HepG2 (cell line): ENCODE data around the gene ATAD3C. TPM values are rescaled to one million over a fixed set of nuclear protein-coding genes. Genes with fewer than 3 reads are reported as not detected.
A peak's percentile ranks its signal among the peaks of the same experiment; 100 is the strongest.

Source experiments
- AGO2 ChIP-seq: fragments of 200-400 bp; formaldehyde crosslinking; optimal IDR thresholded peaks from 2 replicates; pipeline ENCODE3; 2017; ENCODE audit warnings: mild to moderate bottlenecking, low read depth, low read length, moderate library complexity
- GABPA ChIP-seq, 2 experiments: IDR thresholded peaks; 2 replicates each; pipeline ENCODE4 v1.6.1; 2011 to 2016; ENCODE audit warnings: low read depth in 2 of 2, low read length in 1 of 2, missing biosample characterization in 1 of 2, missing genetic modification characterization in 1 of 2
- HNRNPK ChIP-seq: fragments of 200-400 bp; formaldehyde crosslinking; IDR thresholded peaks from 2 replicates; pipeline ENCODE4 v1.6.1; 2018; ENCODE audit warnings: low read length, low read depth, moderate library complexity, mild to moderate bottlenecking; ENCODE audit not compliant: poor library complexity, severe bottlenecking
- HOXA7 ChIP-seq: sonication (generic); formaldehyde crosslinking; IDR thresholded peaks from 2 replicates; pipeline ENCODE4 v1.8.1; 2022; ENCODE audit warnings: mild to moderate bottlenecking, missing genetic modification reagents, moderate library complexity
- NFE2L1 ChIP-seq: sonication (generic); formaldehyde crosslinking; IDR thresholded peaks from 2 replicates; pipeline ENCODE4 v1.4.0; 2020; ENCODE audit warnings: missing genetic modification reagents, mild to moderate bottlenecking, borderline replicate concordance
- NONO ChIP-seq, 2 experiments: fragments of 450-650 bp in 1 of 2; sonication (generic) in 1 of 2; formaldehyde crosslinking in 1 of 2; IDR thresholded peaks in 1 of 2; conservative IDR thresholded peaks in 1 of 2; 2 replicates each; pipeline versions ENCODE4 v1.6.1 to v1.8.0; 2017 to 2022; ENCODE audit warnings: mild to moderate bottlenecking in 1 of 2, missing genetic modification reagents in 1 of 2, moderate library complexity in 1 of 2
- PCBP2 ChIP-seq: fragments of 200-400 bp; formaldehyde crosslinking; optimal IDR thresholded peaks from 2 replicates; pipeline ENCODE3; 2018; ENCODE audit warnings: low read length, low read depth; ENCODE audit not compliant: poor library complexity, severe bottlenecking
- RBFOX2 ChIP-seq: fragments of 200-400 bp; formaldehyde crosslinking; IDR thresholded peaks from 2 replicates; pipeline ENCODE4 v1.6.1; 2017; ENCODE audit warnings: low read depth, mild to moderate bottlenecking, low read length
- REL ChIP-seq: sonication (generic); formaldehyde crosslinking; conservative IDR thresholded peaks from 2 replicates; pipeline ENCODE4 v1.8.0; 2022; ENCODE audit warnings: mild to moderate bottlenecking, missing genetic modification reagents, moderate library complexity
- TBL1XR1 ChIP-seq: fragments of 150-350 bp; IDR thresholded peaks from 2 replicates; pipeline ENCODE4 v1.6.1; 2014; ENCODE audit warnings: borderline replicate concordance, low read length; ENCODE audit not compliant: partially characterized antibody
- TRIM24 ChIP-seq: sonication (generic); formaldehyde crosslinking; IDR thresholded peaks from 2 replicates; pipeline ENCODE4 v1.8.0; 2022; ENCODE audit warnings: mild to moderate bottlenecking, missing genetic modification reagents
- ZC3H13 ChIP-seq: sonication (generic); formaldehyde crosslinking; IDR thresholded peaks from 2 replicates; pipeline ENCODE4 v1.8.1; 2023; ENCODE audit warnings: mild to moderate bottlenecking, missing genetic modification reagents, moderate library complexity
- ZFP36L2 ChIP-seq: sonication (generic); formaldehyde crosslinking; IDR thresholded peaks from 2 replicates; pipeline ENCODE4 v1.4.0; 2020; ENCODE audit warnings: missing genetic modification reagents
- ZNF317 ChIP-seq: sonication (generic); formaldehyde crosslinking; IDR thresholded peaks from 2 replicates; pipeline ENCODE4 v1.5.0; 2020; ENCODE audit warnings: mild to moderate bottlenecking, missing genetic modification reagents
- polyA plus RNA-seq, 8 experiments: library from polyadenylated mRNA; depleted of rRNA in 3 of 8; stranded (reverse) in 7 of 8; unstranded in 1 of 8; fragments of >200 nt; fragmentation: Illumina TruSeq in 4 of 8; extraction: Trizol in 4 of 8; gene quantifications; 2 replicates each; pipeline versions ENCODE4 v1.2.1 to v1.2.3, GENCODE V29; 2011 to 2016; ENCODE audit warnings: low read depth in 4 of 8, missing spikeins in 1 of 8, mixed read lengths in 1 of 8; ENCODE audit not compliant: insufficient read depth in 1 of 8
- total RNA-seq, 5 experiments: library from RNA; depleted of rRNA; stranded (reverse); fragments of >200 nt; fragmentation: Illumina TruSeq; extraction: Trizol; gene quantifications; 2 replicates each; pipeline ENCODE4 v1.2.3, GENCODE V29; 2016; ENCODE audit warnings: low read depth in 1 of 5
- TF ChIP-seq, protein P1 (sequence below): sonication (generic); formaldehyde crosslinking; IDR thresholded peaks from 2 replicates; pipeline ENCODE4 v1.8.1; 2023; ENCODE audit warnings: mild to moderate bottlenecking, inconsistent platforms, moderate library complexity, missing genetic modification reagents, borderline replicate concordance
- TF ChIP-seq, protein P2 (sequence below), 2 experiments: IDR thresholded peaks; 2 replicates each; pipeline ENCODE4 v1.6.1; 2011 to 2012; ENCODE audit warnings: low read length in 2 of 2, borderline replicate concordance in 1 of 2, low read depth in 1 of 2, mild to moderate bottlenecking in 1 of 2, moderate library complexity in 1 of 2
- TF ChIP-seq, protein P3 (sequence below): IDR thresholded peaks from 2 replicates; pipeline ENCODE4 v1.6.1; 2012; ENCODE audit warnings: low read length, improper control_type of control experiment
- TF ChIP-seq, protein P4 (sequence below): sonication (generic); formaldehyde crosslinking; IDR thresholded peaks from 2 replicates; pipeline ENCODE4 v1.4.0; 2020; ENCODE audit warnings: missing genetic modification reagents, borderline replicate concordance

Gene ATAD3C
- total and polyA plus RNA-seq, 2 of the 13 experiments (the other 11 are each of a cell fraction or from before 2014, with no cell fraction given) = 2.4 to 3.2 TPM

DNA sequence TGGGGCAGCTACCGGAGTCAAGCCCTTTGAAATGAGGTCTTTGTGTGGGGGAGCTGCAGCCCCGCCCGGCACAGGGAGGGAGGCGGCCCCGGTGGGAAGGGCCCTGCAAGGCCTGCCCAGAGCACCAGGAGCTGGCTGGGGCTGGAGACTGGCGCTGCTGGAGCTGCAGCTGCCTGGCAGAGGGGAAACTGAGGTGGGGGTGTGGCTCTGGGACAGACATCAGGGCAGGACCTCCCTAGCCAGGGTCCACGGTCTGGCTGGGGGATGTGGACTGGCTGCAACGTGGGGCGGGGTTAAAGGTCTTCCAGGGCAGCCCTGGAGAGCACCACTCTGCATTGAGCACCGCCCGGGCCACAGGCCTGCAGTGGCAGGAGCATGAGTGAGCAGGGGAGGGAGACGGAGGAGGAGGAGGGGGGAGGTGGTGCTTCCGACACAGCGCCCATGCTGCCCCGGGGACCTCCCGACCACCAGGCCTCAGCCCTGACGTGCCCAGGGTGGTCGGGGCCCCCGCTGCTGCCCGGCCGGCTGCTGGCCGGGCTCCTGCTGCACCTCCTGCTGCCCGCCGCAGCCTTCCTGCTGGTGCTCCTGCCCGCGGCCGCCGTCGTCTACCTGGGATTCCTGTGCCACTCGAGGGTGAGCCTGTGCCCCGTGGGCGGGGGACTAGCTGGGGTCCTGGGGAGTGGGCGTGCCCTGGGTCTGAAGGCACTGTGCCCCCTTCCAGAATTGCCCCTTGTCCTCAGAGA is 23.6 kb upstream of the ATAD3C start (continued):
- TF ChIP-seq NFE2L1 = no peak
- no peak for TF ChIP-seq ZNF317 (CRISPR knock-in tag)
- TF ChIP-seq, protein P1, sequence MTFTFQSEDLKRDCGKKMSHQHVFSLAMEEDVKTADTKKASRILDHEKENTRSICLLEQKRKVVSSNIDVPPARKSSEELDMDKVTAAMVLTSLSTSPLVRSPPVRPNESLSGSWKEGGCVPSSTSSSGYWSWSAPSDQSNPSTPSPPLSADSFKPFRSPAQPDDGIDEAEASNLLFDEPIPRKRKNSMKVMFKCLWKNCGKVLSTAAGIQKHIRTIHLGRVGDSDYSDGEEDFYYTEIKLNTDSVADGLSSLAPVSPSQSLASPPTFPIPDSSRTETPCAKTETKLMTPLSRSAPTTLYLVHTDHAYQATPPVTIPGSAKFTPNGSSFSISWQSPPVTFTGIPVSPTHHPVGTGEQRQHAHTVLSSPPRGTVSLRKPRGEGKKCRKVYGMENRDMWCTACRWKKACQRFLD = no peak
- no peak for TF ChIP-seq HOXA7
- no peak for TF ChIP-seq ZFP36L2
- TF ChIP-seq REL = no peak
- no peak for TF ChIP-seq TBL1XR1
- TF ChIP-seq, protein P2, sequence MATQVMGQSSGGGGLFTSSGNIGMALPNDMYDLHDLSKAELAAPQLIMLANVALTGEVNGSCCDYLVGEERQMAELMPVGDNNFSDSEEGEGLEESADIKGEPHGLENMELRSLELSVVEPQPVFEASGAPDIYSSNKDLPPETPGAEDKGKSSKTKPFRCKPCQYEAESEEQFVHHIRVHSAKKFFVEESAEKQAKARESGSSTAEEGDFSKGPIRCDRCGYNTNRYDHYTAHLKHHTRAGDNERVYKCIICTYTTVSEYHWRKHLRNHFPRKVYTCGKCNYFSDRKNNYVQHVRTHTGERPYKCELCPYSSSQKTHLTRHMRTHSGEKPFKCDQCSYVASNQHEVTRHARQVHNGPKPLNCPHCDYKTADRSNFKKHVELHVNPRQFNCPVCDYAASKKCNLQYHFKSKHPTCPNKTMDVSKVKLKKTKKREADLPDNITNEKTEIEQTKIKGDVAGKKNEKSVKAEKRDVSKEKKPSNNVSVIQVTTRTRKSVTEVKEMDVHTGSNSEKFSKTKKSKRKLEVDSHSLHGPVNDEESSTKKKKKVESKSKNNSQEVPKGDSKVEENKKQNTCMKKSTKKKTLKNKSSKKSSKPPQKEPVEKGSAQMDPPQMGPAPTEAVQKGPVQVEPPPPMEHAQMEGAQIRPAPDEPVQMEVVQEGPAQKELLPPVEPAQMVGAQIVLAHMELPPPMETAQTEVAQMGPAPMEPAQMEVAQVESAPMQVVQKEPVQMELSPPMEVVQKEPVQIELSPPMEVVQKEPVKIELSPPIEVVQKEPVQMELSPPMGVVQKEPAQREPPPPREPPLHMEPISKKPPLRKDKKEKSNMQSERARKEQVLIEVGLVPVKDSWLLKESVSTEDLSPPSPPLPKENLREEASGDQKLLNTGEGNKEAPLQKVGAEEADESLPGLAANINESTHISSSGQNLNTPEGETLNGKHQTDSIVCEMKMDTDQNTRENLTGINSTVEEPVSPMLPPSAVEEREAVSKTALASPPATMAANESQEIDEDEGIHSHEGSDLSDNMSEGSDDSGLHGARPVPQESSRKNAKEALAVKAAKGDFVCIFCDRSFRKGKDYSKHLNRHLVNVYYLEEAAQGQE (IDR thresholded peaks at IDR 0.05; ENCODE audit: borderline replicate concordance in 1 of 2, low read depth in 1 of 2, low read length in 2 of 2) = no peak
- TF ChIP-seq TRIM24 (CRISPR knock-in tag) = no peak
- TF ChIP-seq, protein P3, sequence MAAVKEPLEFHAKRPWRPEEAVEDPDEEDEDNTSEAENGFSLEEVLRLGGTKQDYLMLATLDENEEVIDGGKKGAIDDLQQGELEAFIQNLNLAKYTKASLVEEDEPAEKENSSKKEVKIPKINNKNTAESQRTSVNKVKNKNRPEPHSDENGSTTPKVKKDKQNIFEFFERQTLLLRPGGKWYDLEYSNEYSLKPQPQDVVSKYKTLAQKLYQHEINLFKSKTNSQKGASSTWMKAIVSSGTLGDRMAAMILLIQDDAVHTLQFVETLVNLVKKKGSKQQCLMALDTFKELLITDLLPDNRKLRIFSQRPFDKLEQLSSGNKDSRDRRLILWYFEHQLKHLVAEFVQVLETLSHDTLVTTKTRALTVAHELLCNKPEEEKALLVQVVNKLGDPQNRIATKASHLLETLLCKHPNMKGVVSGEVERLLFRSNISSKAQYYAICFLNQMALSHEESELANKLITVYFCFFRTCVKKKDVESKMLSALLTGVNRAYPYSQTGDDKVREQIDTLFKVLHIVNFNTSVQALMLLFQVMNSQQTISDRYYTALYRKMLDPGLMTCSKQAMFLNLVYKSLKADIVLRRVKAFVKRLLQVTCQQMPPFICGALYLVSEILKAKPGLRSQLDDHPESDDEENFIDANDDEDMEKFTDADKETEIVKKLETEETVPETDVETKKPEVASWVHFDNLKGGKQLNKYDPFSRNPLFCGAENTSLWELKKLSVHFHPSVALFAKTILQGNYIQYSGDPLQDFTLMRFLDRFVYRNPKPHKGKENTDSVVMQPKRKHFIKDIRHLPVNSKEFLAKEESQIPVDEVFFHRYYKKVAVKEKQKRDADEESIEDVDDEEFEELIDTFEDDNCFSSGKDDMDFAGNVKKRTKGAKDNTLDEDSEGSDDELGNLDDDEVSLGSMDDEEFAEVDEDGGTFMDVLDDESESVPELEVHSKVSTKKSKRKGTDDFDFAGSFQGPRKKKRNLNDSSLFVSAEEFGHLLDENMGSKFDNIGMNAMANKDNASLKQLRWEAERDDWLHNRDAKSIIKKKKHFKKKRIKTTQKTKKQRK = no peak
- TF ChIP-seq GABPA (IDR thresholded peaks at IDR 0.05; ENCODE audit: low read depth, low read length) = no peak
- TF ChIP-seq GABPA (CRISPR knock-in tag; IDR thresholded peaks at IDR 0.05; ENCODE audit: low read depth) = no peak; the same call in 1 of the 2 replicates
- no peak for TF ChIP-seq PCBP2
- peak; percentile 26; the same call in 1 of the 2 replicates for TF ChIP-seq ZC3H13 (CRISPR knock-in tag)
- TF ChIP-seq, protein P4, sequence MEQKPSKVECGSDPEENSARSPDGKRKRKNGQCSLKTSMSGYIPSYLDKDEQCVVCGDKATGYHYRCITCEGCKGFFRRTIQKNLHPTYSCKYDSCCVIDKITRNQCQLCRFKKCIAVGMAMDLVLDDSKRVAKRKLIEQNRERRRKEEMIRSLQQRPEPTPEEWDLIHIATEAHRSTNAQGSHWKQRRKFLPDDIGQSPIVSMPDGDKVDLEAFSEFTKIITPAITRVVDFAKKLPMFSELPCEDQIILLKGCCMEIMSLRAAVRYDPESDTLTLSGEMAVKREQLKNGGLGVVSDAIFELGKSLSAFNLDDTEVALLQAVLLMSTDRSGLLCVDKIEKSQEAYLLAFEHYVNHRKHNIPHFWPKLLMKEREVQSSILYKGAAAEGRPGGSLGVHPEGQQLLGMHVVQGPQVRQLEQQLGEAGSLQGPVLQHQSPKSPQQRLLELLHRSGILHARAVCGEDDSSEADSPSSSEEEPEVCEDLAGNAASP = no peak
- peak; percentile 82 for TF ChIP-seq RBFOX2
- TF ChIP-seq AGO2 = peak; percentile 89
- TF ChIP-seq NONO (IDR thresholded peaks at IDR 0.05) = no peak
- 0 out of 2 replicates have a peak, but pooled peaks have one; percentile 31 for TF ChIP-seq NONO (CRISPR knock-in tag; conservative IDR thresholded peaks at IDR 0.05)
- peak; percentile 68 for TF ChIP-seq HNRNPK
